DND-41 (cell line): ENCODE results near the gene OSTC.
A peak's percentile ranks its signal among the peaks of the same experiment; 100 is the strongest.

Experiments
- ATAC-seq: fragments of 200-7000 bp; cut with Tn5 transposase; 3 replicates; pipeline ENCODE4 v1.9.1; 2021; ENCODE audit warnings: low read depth; ENCODE audit not compliant: insufficient read depth
- DNase-seq: peaks from one replicate; pipeline ENCODE4 v3.0.0-alpha.2; 2020
- H2AFZ ChIP-seq: 2 replicates; pipeline ENCODE4 v1.6.0; 2012; ENCODE audit warnings: low read depth, low read length
- H3K27ac ChIP-seq: 2 replicates; pipeline ENCODE4 v1.5.1; 2012; ENCODE audit warnings: low read length, inconsistent platforms
- H3K27me3 ChIP-seq: fragments of 200-600 bp; sonication (generic); 2 replicates; pipeline ENCODE4 v1.6.0; 2012; ENCODE audit warnings: low read length, mild to moderate bottlenecking, inconsistent platforms; ENCODE audit not compliant: insufficient read depth, poor library complexity
- H3K36me3 ChIP-seq: 2 replicates; pipeline ENCODE4 v1.5.1; 2012; ENCODE audit warnings: low read length, inconsistent platforms; ENCODE audit not compliant: insufficient read depth
- H3K4me1 ChIP-seq: 2 replicates; pipeline ENCODE4 v1.5.1; 2012; ENCODE audit warnings: mild to moderate bottlenecking, low read length; ENCODE audit not compliant: insufficient read depth
- H3K4me2 ChIP-seq: 2 replicates; pipeline ENCODE4 v1.6.0; 2012; ENCODE audit warnings: mild to moderate bottlenecking, moderate library complexity, low read length, inconsistent platforms; ENCODE audit not compliant: insufficient read depth
- H3K4me3 ChIP-seq, 2 experiments: fragments of 200-600 bp in 1 of 2; shearing (Covaris generic) in 1 of 2; 2 replicates each; pipeline ENCODE4 v1.5.1; 2012 to 2016; ENCODE audit warnings: inconsistent platforms in 2 of 2, low read length in 2 of 2, mild to moderate bottlenecking in 2 of 2, low read depth in 1 of 2, moderate library complexity in 1 of 2
- H3K79me2 ChIP-seq: 2 replicates; pipeline ENCODE4 v1.6.0; 2012; ENCODE audit warnings: low read length, inconsistent platforms; ENCODE audit not compliant: insufficient read depth
- H3K9ac ChIP-seq: 2 replicates; pipeline ENCODE4 v1.6.0; 2012; ENCODE audit warnings: low read depth, mild to moderate bottlenecking, inconsistent platforms, low read length, moderate library complexity
- H3K9me3 ChIP-seq: 2 replicates; pipeline ENCODE4 v1.5.1; 2012; ENCODE audit warnings: low read length, moderate library complexity, mild to moderate bottlenecking, inconsistent platforms; ENCODE audit not compliant: insufficient read depth, severe bottlenecking
- H4K20me1 ChIP-seq: 2 replicates; pipeline ENCODE4 v1.6.0; 2012; ENCODE audit warnings: low read length; ENCODE audit not compliant: insufficient read depth
- CTCF ChIP-seq: IDR thresholded peaks from 2 replicates; pipeline ENCODE4 v1.5.1; 2012; ENCODE audit warnings: borderline replicate concordance, low read length, moderate library complexity, mild to moderate bottlenecking; ENCODE audit not compliant: poor library complexity, severe bottlenecking; ENCODE audit errors: extremely low read depth
- EZH2 ChIP-seq: IDR thresholded peaks from 3 replicates; pipeline ENCODE4 v1.6.1; 2012; ENCODE audit warnings: borderline replicate concordance, low read depth, mild to moderate bottlenecking, moderate library complexity, low read length, inconsistent platforms; ENCODE audit not compliant: severe bottlenecking

OSTC gene

GRCh38 chr4:108624263-108625056, 25.9 kb upstream of the OSTC start:
- H3K9ac ChIP-seq: no peak overlapping the region
- H3K27me3 ChIP-seq: no peaks in the 10 kb centered on the region
- peaks cover 50% of the 10 kb centered on the region for H4K20me1 ChIP-seq
- H3K4me3 ChIP-seq: no peak overlapping the region; a peak in 1 of 4 replicates
- peak overlapping the region; percentile 65; the same call in 1 of the 2 replicates for H3K4me2 ChIP-seq
- no peak for TF ChIP-seq CTCF
- no peak for TF ChIP-seq EZH2
- no peak overlapping the region for H2AFZ ChIP-seq
- H3K9me3 ChIP-seq: no peaks in the 10 kb centered on the region
- DNase-seq (no peak), ATAC-seq (no peak)
- H3K79me2 ChIP-seq: peaks cover 61% of the 10 kb centered on the region
- peaks cover 37% of the 10 kb centered on the region for H3K4me1 ChIP-seq
- H3K27ac ChIP-seq: no peak overlapping the region
- peaks cover 88% of the 10 kb centered on the region for H3K36me3 ChIP-seq

- H2AFZ ChIP-seq: no peak overlapping the region
- H3K27ac ChIP-seq: no peak overlapping the region
- no peaks in the 10 kb centered on the region for H3K9me3 ChIP-seq
- peaks cover 49% of the 10 kb centered on the region for H3K79me2 ChIP-seq
- H3K4me1 ChIP-seq: peaks cover 30% of the 10 kb centered on the region
- DNase-seq: no peak
- no peak overlapping the region for H3K4me3 ChIP-seq
- H3K36me3 ChIP-seq: peaks cover 100% of the 10 kb centered on the region
- no peak for ATAC-seq
- no peaks in the 10 kb centered on the region for H3K27me3 ChIP-seq
- TF ChIP-seq EZH2 (no peak), CTCF (no peak)
- no peak overlapping the region for H3K9ac ChIP-seq
- H3K4me2 ChIP-seq: no peak overlapping the region
- peaks cover 45% of the 10 kb centered on the region for H4K20me1 ChIP-seq
These were observed 24.3 kb upstream of the OSTC start for GRCh38 chr4:108626056-108626455.

GRCh38 chr4:108628411-108628810, 22.0 kb upstream of the OSTC start:
- peaks cover 98% of the 10 kb centered on the region for H3K36me3 ChIP-seq
- no peak for DNase-seq
- ATAC-seq: no peak
- peaks cover 8% of the 10 kb centered on the region; the same call in 1 of the 2 replicates for H3K4me1 ChIP-seq
- H2AFZ ChIP-seq: no peak overlapping the region
- H3K27ac ChIP-seq: no peak overlapping the region
- no peak overlapping the region for H3K9ac ChIP-seq
- peaks cover 23% of the 10 kb centered on the region; the same call in 1 of the 2 replicates for H4K20me1 ChIP-seq
- TF ChIP-seq EZH2 (no peak), CTCF (no peak)
- no peaks in the 10 kb centered on the region for H3K9me3 ChIP-seq
- no peak overlapping the region for H3K4me3 ChIP-seq
- H3K4me2 ChIP-seq: no peak overlapping the region
- H3K79me2 ChIP-seq: peaks cover 26% of the 10 kb centered on the region
- H3K27me3 ChIP-seq: no peaks in the 10 kb centered on the region
